ENCODE data around the gene PDE7B. TPM values are rescaled to one million over a fixed set of nuclear protein-coding genes. Genes with fewer than 3 reads are reported as not detected.

Gene PDE7B
- total RNA-seq, 1 experiment from 2014 or later: not detected

DNA sequence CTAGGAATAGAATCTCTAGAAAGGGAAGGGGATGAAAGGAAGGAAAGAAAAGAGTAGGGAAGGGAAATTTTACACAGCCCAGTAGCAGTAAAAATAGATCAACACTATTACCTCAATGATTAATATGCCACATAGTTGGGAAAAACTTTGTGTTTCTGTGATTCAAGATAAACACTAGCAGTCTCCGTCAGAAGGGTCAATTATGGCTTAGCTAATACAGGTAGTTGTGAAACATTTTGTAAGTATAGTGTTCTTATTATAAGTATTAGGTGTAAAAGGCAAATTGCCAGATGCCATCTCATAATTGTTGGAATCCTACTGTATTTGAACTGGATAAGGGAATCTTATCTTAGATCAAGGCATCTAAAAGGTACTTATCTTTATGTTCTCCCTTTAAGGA is 232.9 kb downstream of the PDE7B start:
- DNase-seq (ENCODE audit: low spot score): no peak

GRCh38 chr6:136085370-136086115 is 234.0 kb downstream of the PDE7B start:
- DNase-seq (ENCODE audit: low spot score): no peak
- H3K27me3 ChIP-seq (replicated peaks; ENCODE audit: insufficient read depth, low read depth, low read length, poor library complexity): no peaks in the 10 kb centered on the region
- TF ChIP-seq EZH2 (IDR thresholded peaks at IDR 0.05; ENCODE audit: borderline replicate concordance, low read depth, low read length, poor library complexity, severe bottlenecking): no peak
- TF ChIP-seq, protein P1, sequence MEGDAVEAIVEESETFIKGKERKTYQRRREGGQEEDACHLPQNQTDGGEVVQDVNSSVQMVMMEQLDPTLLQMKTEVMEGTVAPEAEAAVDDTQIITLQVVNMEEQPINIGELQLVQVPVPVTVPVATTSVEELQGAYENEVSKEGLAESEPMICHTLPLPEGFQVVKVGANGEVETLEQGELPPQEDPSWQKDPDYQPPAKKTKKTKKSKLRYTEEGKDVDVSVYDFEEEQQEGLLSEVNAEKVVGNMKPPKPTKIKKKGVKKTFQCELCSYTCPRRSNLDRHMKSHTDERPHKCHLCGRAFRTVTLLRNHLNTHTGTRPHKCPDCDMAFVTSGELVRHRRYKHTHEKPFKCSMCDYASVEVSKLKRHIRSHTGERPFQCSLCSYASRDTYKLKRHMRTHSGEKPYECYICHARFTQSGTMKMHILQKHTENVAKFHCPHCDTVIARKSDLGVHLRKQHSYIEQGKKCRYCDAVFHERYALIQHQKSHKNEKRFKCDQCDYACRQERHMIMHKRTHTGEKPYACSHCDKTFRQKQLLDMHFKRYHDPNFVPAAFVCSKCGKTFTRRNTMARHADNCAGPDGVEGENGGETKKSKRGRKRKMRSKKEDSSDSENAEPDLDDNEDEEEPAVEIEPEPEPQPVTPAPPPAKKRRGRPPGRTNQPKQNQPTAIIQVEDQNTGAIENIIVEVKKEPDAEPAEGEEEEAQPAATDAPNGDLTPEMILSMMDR (conservative IDR thresholded peaks at IDR 0.05; ENCODE audit: low read depth, low read length): no peak
- ChIA-PET POLR2A (ENCODE audit: low non-redundant PET) (no interaction called here), CTCF (no interaction called here)
- BruUV-seq (replicated peaks): no TSS peak
- H3K4me1 ChIP-seq (ENCODE audit: insufficient read depth, low read length, poor library complexity, severe bottlenecking): no peaks in the 10 kb centered on the region
- no peak overlapping the region for H3K27ac ChIP-seq (ENCODE audit: low read depth, low read length, poor library complexity, severe bottlenecking)
- H3K4me3 ChIP-seq (ENCODE audit: low read depth, low read length, poor library complexity, severe bottlenecking): no peak overlapping the region
- no peaks in the 10 kb centered on the region for H3K36me3 ChIP-seq (ENCODE audit: insufficient read depth, low read length, poor library complexity, severe bottlenecking)
- H3K9me3 ChIP-seq (ENCODE audit: low read depth, low read length, poor library complexity, severe bottlenecking): no peaks in the 10 kb centered on the region
- intact Hi-C loops (cut with micrococcal nuclease; ENCODE audit: unreplicated experiment): no loop called here

More for the DNA sequence above, 232.9 kb downstream of the PDE7B start:
- Histone ChIP-seq H3K36me3 (ENCODE audit: insufficient read depth, low read length, poor library complexity, severe bottlenecking) (no peaks in the 10 kb centered on the region), H3K4me3 (ENCODE audit: low read depth, low read length, poor library complexity, severe bottlenecking) (no peak overlapping the region), H3K27ac (ENCODE audit: low read depth, low read length, poor library complexity, severe bottlenecking) (no peak overlapping the region), H3K27me3 (replicated peaks; ENCODE audit: insufficient read depth, low read depth, low read length, poor library complexity) (no peaks in the 10 kb centered on the region), H3K4me1 (ENCODE audit: insufficient read depth, low read length, poor library complexity, severe bottlenecking) (no peaks in the 10 kb centered on the region), H3K9me3 (ENCODE audit: low read depth, low read length, poor library complexity, severe bottlenecking) (no peaks in the 10 kb centered on the region)
- BruUV-seq (replicated peaks): no TSS peak
- intact Hi-C loops (cut with micrococcal nuclease; ENCODE audit: unreplicated experiment): no loop called here
- TF ChIP-seq EZH2 (IDR thresholded peaks at IDR 0.05; ENCODE audit: borderline replicate concordance, low read depth, low read length, poor library complexity, severe bottlenecking): no peak
- TF ChIP-seq, protein P1 (conservative IDR thresholded peaks at IDR 0.05; ENCODE audit: low read depth, low read length): no peak
- ChIA-PET CTCF (no interaction called here), POLR2A (ENCODE audit: low non-redundant PET) (no interaction called here)

- H3K36me3 ChIP-seq (ENCODE audit: insufficient read depth, low read length, poor library complexity, severe bottlenecking): no peaks in the 10 kb centered on the region
- ChIA-PET CTCF (no interaction called here), POLR2A (ENCODE audit: low non-redundant PET) (no interaction called here)
- intact Hi-C loops (cut with micrococcal nuclease; ENCODE audit: unreplicated experiment): no loop called here
- no peak overlapping the region for H3K4me3 ChIP-seq (ENCODE audit: low read depth, low read length, poor library complexity, severe bottlenecking)
- no TSS peak for BruUV-seq (replicated peaks)
- DNase-seq (ENCODE audit: low spot score): no peak
- TF ChIP-seq EZH2 (IDR thresholded peaks at IDR 0.05; ENCODE audit: borderline replicate concordance, low read depth, low read length, poor library complexity, severe bottlenecking): no peak
- no peak overlapping the region for H3K27ac ChIP-seq (ENCODE audit: low read depth, low read length, poor library complexity, severe bottlenecking)
- H3K9me3 ChIP-seq (ENCODE audit: low read depth, low read length, poor library complexity, severe bottlenecking): no peaks in the 10 kb centered on the region
- H3K4me1 ChIP-seq (ENCODE audit: insufficient read depth, low read length, poor library complexity, severe bottlenecking): no peaks in the 10 kb centered on the region
- H3K27me3 ChIP-seq (replicated peaks; ENCODE audit: insufficient read depth, low read depth, low read length, poor library complexity): no peaks in the 10 kb centered on the region
Measured at GRCh38 chr6:136086686-136087085, 235.2 kb downstream of the PDE7B start.

DNA sequence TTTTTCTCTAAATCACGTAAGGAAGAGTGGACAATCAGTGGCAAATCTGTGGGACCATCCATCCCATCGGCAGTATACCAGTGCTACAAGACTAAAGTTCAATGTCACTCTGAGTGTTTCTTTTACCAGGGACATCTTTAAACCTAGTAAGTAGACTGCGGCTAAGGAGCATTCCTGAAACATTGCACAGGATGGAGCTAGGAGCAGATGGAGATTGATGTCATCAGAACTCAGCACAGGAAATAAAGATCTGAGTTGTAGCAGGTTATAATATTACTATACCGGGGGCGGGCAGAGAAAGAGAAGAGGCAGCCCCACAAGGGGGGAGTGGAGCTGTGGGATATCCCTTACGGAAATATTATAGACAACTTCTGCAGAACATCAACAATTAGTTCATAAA is 236.5 kb downstream of the PDE7B start:
- intact Hi-C loops (cut with micrococcal nuclease; ENCODE audit: unreplicated experiment): no loop called here
- TF ChIP-seq EZH2 (IDR thresholded peaks at IDR 0.05; ENCODE audit: borderline replicate concordance, low read depth, low read length, poor library complexity, severe bottlenecking): no peak
- TF ChIP-seq, protein P1 (conservative IDR thresholded peaks at IDR 0.05; ENCODE audit: low read depth, low read length): no peak
- Histone ChIP-seq H3K27me3 (replicated peaks; ENCODE audit: insufficient read depth, low read depth, low read length, poor library complexity) (no peaks in the 10 kb centered on the region), H3K4me3 (ENCODE audit: low read depth, low read length, poor library complexity, severe bottlenecking) (no peak overlapping the region), H3K9me3 (ENCODE audit: low read depth, low read length, poor library complexity, severe bottlenecking) (no peaks in the 10 kb centered on the region), H3K4me1 (ENCODE audit: insufficient read depth, low read length, poor library complexity, severe bottlenecking) (no peaks in the 10 kb centered on the region), H3K27ac (ENCODE audit: low read depth, low read length, poor library complexity, severe bottlenecking) (no peak overlapping the region), H3K36me3 (ENCODE audit: insufficient read depth, low read length, poor library complexity, severe bottlenecking) (no peaks in the 10 kb centered on the region)
- ChIA-PET POLR2A (ENCODE audit: low non-redundant PET) (interaction anchor here (0.7 kb wide), 1 partner anchor 570 kb away, joined by 12 read pairs; no protein-coding TSS in a partner anchor), CTCF (no interaction called here)
- DNase-seq (ENCODE audit: low spot score): no peak
- no TSS peak for BruUV-seq (replicated peaks)

All from A673 (cell line).